ENCODE data around the gene CLIP4. TPM values are rescaled to one million over a fixed set of nuclear protein-coding genes. Genes with fewer than 3 reads are reported as not detected.

CLIP4 gene
- total and polyA plus RNA-seq, 2 of the 4 experiments (the other 2 are of a cell fraction): 29.7 to 66.3 TPM

- Histone ChIP-seq H2AFZ (replicated peaks; ENCODE audit: low read length, poor library complexity) (peak overlapping the region; percentile 58), H2AK5ac (ENCODE audit: low read depth, low read length) (no peak overlapping the region), H4K5ac (ENCODE audit: low read depth, low read length) (no peak overlapping the region), H3K4me1 (ENCODE audit: control insufficient read depth, insufficient read depth, low read length) (peaks cover 5% of the 10 kb centered on the region), H3K27me3 (ENCODE audit: control insufficient read depth, insufficient read depth, low read length) (no peaks in the 10 kb centered on the region; the same call in 1 of the 2 replicates), H3K4me3 (ENCODE audit: insufficient read depth, low read depth, low read length) (no peak overlapping the region), H4K91ac (ENCODE audit: insufficient read depth, low read depth, low read length) (no peak overlapping the region), H3K9me3 (ENCODE audit: control insufficient read depth, insufficient read depth, low read length) (no peaks in the 10 kb centered on the region), H2BK15ac (ENCODE audit: low read depth, low read length) (no peak overlapping the region), H3K36me3 (ENCODE audit: control insufficient read depth, insufficient read depth, low read length) (no peaks in the 10 kb centered on the region), H2BK20ac (ENCODE audit: low read depth, low read length) (no peak overlapping the region), H2AK9ac (replicated peaks; ENCODE audit: low read depth, low read length, poor library complexity) (no peak overlapping the region), H3K4ac (ENCODE audit: low read depth, low read length) (no peak overlapping the region), H3K14ac (replicated peaks; ENCODE audit: low read depth, low read length) (no peak overlapping the region), H4K8ac (ENCODE audit: low read depth in 2 of 2, low read length in 2 of 2) (no peak overlapping the region), H4K20me1 (ENCODE audit: insufficient read depth, low read length) (no peaks in the 10 kb centered on the region), H3K56ac (ENCODE audit: extremely low read depth, insufficient read depth, low read length) (no peak overlapping the region), H3K18ac (ENCODE audit: low read depth, low read length) (no peak overlapping the region), H3K4me2 (ENCODE audit: low read depth, low read length) (no peak overlapping the region), H3K9me1 (ENCODE audit: insufficient read depth, low read length) (no peaks in the 10 kb centered on the region; the same call in 1 of the 2 replicates), H2BK5ac (ENCODE audit: low read depth, low read length, poor library complexity, severe bottlenecking) (no peak overlapping the region), H3K9ac (ENCODE audit: low read depth, low read length) (no peak overlapping the region), H3K23ac (ENCODE audit: low read depth, low read length) (no peak overlapping the region), H3K79me1 (ENCODE audit: low read depth in 1 of 2, low read length in 2 of 2) (no peaks in the 10 kb centered on the region), H2BK120ac (ENCODE audit: low read depth, low read length) (no peak overlapping the region), H3K27ac (ENCODE audit: insufficient read depth, low read length) (no peak overlapping the region)
- BruUV-seq (replicated peaks): no TSS peak
- in situ Hi-C loops (cut with MboI; ENCODE audit: low sequenced_read_pairs) (no loop called here), intact Hi-C loops (cut with micrococcal nuclease) (no loop called here), dilution Hi-C loops (cut with HindIII; ENCODE audit: low sequenced_read_pairs, unreplicated experiment) (no loop called here)
- POLR2A ChIA-PET (ENCODE audit: unreplicated experiment): no interaction called here
- ATAC-seq (ENCODE audit: low read depth) (no peak), DNase-seq (no peak)
- 79% methylated on average over 4 of the region's 5 CpGs; no CpG with 5 or more reads in 1 of the 2 experiments for WGBS, 2 experiments (ENCODE audit: extremely low coverage in 2 of 2, insufficient read length in 1 of 2)
- CTCF ChIA-PET: no interaction called here
- TF ChIP-seq SMC3 (IDR thresholded peaks at IDR 0.05; ENCODE audit: low read depth, low read length): no peak
- TF ChIP-seq RCOR1 (IDR thresholded peaks at IDR 0.05; ENCODE audit: insufficient replicate concordance, low read length): no peak
- TF ChIP-seq MAFK (IDR thresholded peaks at IDR 0.05; ENCODE audit: low read depth, low read length): no peak
- no peak for TF ChIP-seq POLR2A (IDR thresholded peaks at IDR 0.05; ENCODE audit: low read depth, low read length)
- TF ChIP-seq BHLHE40 (IDR thresholded peaks at IDR 0.05; ENCODE audit: low read depth, low read length): no peak
- TF ChIP-seq NFE2L2 (IDR thresholded peaks at IDR 0.05; ENCODE audit: low read depth, low read length): no peak
- no peak for TF ChIP-seq ELK1 (IDR thresholded peaks at IDR 0.05; ENCODE audit: borderline replicate concordance, low read depth, low read length)
- no peak for TF ChIP-seq MXI1 (IDR thresholded peaks at IDR 0.05; ENCODE audit: borderline replicate concordance, low read depth, low read length)
- no peak for TF ChIP-seq FOS (IDR thresholded peaks at IDR 0.05; ENCODE audit: low read depth, low read length)
- no peak for TF ChIP-seq RFX5 (IDR thresholded peaks at IDR 0.05; ENCODE audit: low read depth, low read length)
Measured at GRCh38 chr2:29104688-29105087, 10.5 kb upstream of the CLIP4 start.
